K562 (cell line): ENCODE results near the gene DGCR8. TPM values are rescaled to one million over a fixed set of nuclear protein-coding genes. Genes with fewer than 3 reads are reported as not detected.

Experiments used
- CBFA2T2 ChIP-seq: fragments of 450-650 bp; conservative IDR thresholded peaks from 2 replicates; pipeline ENCODE4 v1.6.1; 2017; ENCODE audit warnings: mild to moderate bottlenecking
- DPF2 ChIP-seq: fragments of 450-650 bp; IDR thresholded peaks from 2 replicates; pipeline ENCODE4 v1.6.1; 2016
- MNT ChIP-seq, 2 experiments: fragments of 450-650 bp; conservative IDR thresholded peaks; 2 replicates each; pipeline ENCODE4 v1.6.1; 2017; ENCODE audit warnings: mild to moderate bottlenecking in 2 of 2, moderate library complexity in 2 of 2
- NFIC ChIP-seq: fragments of 450-650 bp; IDR thresholded peaks from 2 replicates; pipeline ENCODE4 v1.6.1; 2017; ENCODE audit warnings: mild to moderate bottlenecking, inconsistent platforms
- NONO ChIP-seq, 2 experiments: fragments of 200-400 bp in 1 of 2; fragments of 450-650 bp in 1 of 2; formaldehyde crosslinking in 1 of 2; IDR thresholded peaks; 2 replicates each; pipeline ENCODE4 v1.6.1; 2017; ENCODE audit warnings: low read depth in 2 of 2, mild to moderate bottlenecking in 2 of 2, moderate library complexity in 2 of 2, low read length in 1 of 2
- POLR2A ChIP-seq: fragments of 450-650 bp; conservative IDR thresholded peaks from 2 replicates; pipeline ENCODE4 v1.6.1; 2016
- PURB ChIP-seq: sonication (generic); formaldehyde crosslinking; IDR thresholded peaks from 2 replicates; pipeline ENCODE4 v1.9.0; 2021; ENCODE audit warnings: low read depth, mild to moderate bottlenecking, missing genetic modification reagents
- RHOXF2B ChIP-seq: fragments of 250-450 bp; sonication (Bioruptor Pico); conservative IDR thresholded peaks from 2 replicates; pipeline ENCODE4 v1.5.1; 2021
- SUPT5H ChIP-seq: fragments of 450-650 bp; IDR thresholded peaks from 2 replicates; pipeline ENCODE4 v1.6.1; 2016
- polyA plus RNA-seq, 8 experiments: library from polyadenylated mRNA; depleted of rRNA in 4 of 8; stranded (reverse) in 5 of 8; unstranded in 3 of 8; fragments of >200 nt; fragmentation: Nextera tagmentation in 2 of 8; fragmentation: Illumina TruSeq in 1 of 8; extraction: Ambion mirVana in 2 of 8; extraction: Trizol in 1 of 8; gene quantifications; 2 replicates each; pipeline versions ENCODE4 v1.2.1 to v1.2.3, GENCODE V29; 2011 to 2014; ENCODE audit warnings: inconsistent platforms in 1 of 8, missing spikeins in 1 of 8
- total RNA-seq, 7 experiments: library from RNA; depleted of rRNA in 6 of 7; stranded (reverse); fragments of >200 nt in 6 of 7; fragmentation: Illumina TruSeq in 2 of 7; extraction: Trizol in 2 of 7; gene quantifications; 2 replicates each; pipeline versions ENCODE4 v1.2.1 to v1.2.3, GENCODE V29; 2011 to 2021; ENCODE audit warnings: low replicate concordance in 1 of 7
- TF ChIP-seq, protein P1 (sequence below): fragments of 450-650 bp; IDR thresholded peaks from 2 replicates; pipeline ENCODE4 v1.6.1; 2016; ENCODE audit warnings: antibody characterized with exemption

The DGCR8 gene
- total and polyA plus RNA-seq, 9 of the 15 experiments (the other 6 are each of a cell fraction or from before 2014, with no cell fraction given) = 5.9 to 144 (median 80.1) TPM

DNA sequence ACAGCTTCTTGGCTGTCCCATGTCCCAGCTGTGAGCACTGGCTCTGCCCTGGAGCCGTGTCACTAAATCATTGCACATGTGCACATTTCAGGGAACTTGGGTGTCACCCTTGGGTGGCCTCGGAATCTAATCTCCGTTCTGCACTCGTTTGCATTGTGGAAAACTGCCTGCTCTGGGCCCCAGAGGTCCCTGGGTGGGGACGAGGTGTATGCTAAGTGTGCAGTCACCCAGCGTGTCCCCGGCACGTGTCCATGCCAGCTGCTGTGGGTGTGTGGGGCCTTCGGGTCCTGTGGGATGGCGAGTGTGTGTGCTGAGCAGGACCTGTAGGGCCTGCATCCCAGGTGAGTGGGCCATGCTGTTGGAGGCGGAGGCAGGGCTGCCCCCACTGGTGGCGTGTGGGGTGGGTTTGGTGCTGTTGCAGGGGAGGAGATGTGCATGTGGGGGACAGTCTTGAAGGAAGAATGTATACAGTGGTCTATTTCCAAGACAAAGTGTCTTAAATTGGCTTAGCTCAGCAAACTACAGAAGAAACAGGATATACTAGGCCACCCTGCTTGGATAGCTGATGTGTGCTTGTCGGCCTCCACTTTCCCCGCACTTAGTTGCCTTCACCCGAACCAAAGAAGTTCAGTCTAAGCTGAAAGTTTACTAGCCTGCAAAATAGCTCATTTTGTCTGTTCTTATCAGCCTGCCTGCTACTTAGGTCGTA lies 44.5 kb upstream of the DGCR8 start (continued):
- TF ChIP-seq DPF2 = peak; percentile 62; the same call in 1 of the 2 replicates
- peak; percentile 77 for TF ChIP-seq CBFA2T2
- peak in 1 of 2 experiments; percentile 33; a peak in 1 of 4 replicates for TF ChIP-seq NONO (IDR thresholded peaks at IDR 0.05; ENCODE audit: low read depth in 2 of 2, low read length in 1 of 2)
- no peak for TF ChIP-seq PURB (CRISPR knock-in tag)
- TF ChIP-seq RHOXF2B (CRISPR knock-in tag) = no peak
- TF ChIP-seq SUPT5H = peak; percentile 48
- peak; percentile 43; the same call in 1 of the 2 replicates for TF ChIP-seq POLR2A
- TF ChIP-seq, protein P1, sequence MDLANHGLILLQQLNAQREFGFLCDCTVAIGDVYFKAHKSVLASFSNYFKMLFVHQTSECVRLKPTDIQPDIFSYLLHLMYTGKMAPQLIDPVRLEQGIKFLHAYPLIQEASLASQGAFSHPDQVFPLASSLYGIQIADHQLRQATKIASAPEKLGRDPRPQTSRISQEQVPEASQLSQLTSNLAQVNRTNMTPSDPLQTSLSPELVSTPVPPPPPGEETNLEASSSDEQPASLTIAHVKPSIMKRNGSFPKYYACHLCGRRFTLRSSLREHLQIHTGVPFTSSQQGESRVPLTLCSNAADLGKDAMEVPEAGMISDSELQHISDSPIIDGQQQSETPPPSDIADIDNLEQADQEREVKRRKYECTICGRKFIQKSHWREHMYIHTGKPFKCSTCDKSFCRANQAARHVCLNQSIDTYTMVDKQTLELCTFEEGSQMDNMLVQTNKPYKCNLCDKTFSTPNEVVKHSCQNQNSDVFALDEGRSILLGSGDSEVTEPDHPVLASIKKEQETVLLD = peak; percentile 76
- TF ChIP-seq NFIC = peak; percentile 57; the same call in 1 of the 2 replicates
- TF ChIP-seq MNT (conservative IDR thresholded peaks at IDR 0.05) = peak in 1 of 2 experiments; percentile 84; a peak in 2 of 4 replicates
